Aorta (tissue), 5 donors: Measurements from ENCODE around the gene NLGN1. TPM values are rescaled to one million over a fixed set of nuclear protein-coding genes. Genes with fewer than 3 reads are reported as not detected.

Source experiments
- ATAC-seq: fragments of 200-7000 bp; cut with Tn5 transposase; one replicate; pipeline ENCODE4 v1.9.1; 2022; ENCODE audit warnings: moderate library complexity; ENCODE audit not compliant: low FRiP score
- DNase-seq, 2 donors: peaks; one replicate each; pipeline ENCODE4 v3.0.0-alpha.2; 2020
- H3K27ac ChIP-seq, 2 donors: one replicate each; pipeline ENCODE4 v1.5.1; 2013; ENCODE audit warnings: low read length in 2 of 2, mild to moderate bottlenecking in 2 of 2, moderate library complexity in 2 of 2, control low read depth in 1 of 2, inconsistent platforms in 1 of 2, low read depth in 1 of 2
- H3K27me3 ChIP-seq, 2 donors: one replicate each; pipeline ENCODE4 v1.6.1; 2013; ENCODE audit warnings: control low read depth in 1 of 2, low read length in 1 of 2, mild to moderate bottlenecking in 1 of 2, moderate library complexity in 1 of 2; ENCODE audit not compliant: insufficient read depth in 2 of 2, control insufficient read depth in 1 of 2
- H3K36me3 ChIP-seq, 2 donors: one replicate each; pipeline ENCODE4 v1.6.1; 2013; ENCODE audit warnings: control low read depth in 1 of 2, low read length in 1 of 2, mild to moderate bottlenecking in 1 of 2; ENCODE audit not compliant: insufficient read depth in 2 of 2, control insufficient read depth in 1 of 2
- H3K4me1 ChIP-seq, 2 donors: one replicate each; pipeline ENCODE4 v1.6.1; 2013; ENCODE audit warnings: low read length in 2 of 2, control low read depth in 1 of 2, mild to moderate bottlenecking in 1 of 2, moderate library complexity in 1 of 2; ENCODE audit not compliant: insufficient read depth in 2 of 2, control insufficient read depth in 1 of 2
- H3K4me3 ChIP-seq, 2 donors: one replicate each; pipeline ENCODE4 v1.5.1; 2013; ENCODE audit warnings: low read length in 2 of 2, control low read depth in 1 of 2, mild to moderate bottlenecking in 1 of 2
- H3K9me3 ChIP-seq: one replicate; pipeline ENCODE4 v1.6.1; 2013; ENCODE audit warnings: mild to moderate bottlenecking, low read length; ENCODE audit not compliant: control insufficient read depth
- WGBS, 2 donors: extraction: QIAGEN DNeasy Blood & Tissue Kit; methylation state at CpG; one replicate each; pipeline ENCODE4 v1.1.7; 2013; 5-methylcytosine and 5-hydroxymethylcytosine counted together
- intact Hi-C, 2 donors: fragments of 100-400 bp; cut with DNase I; formaldehyde crosslinking; loops; one replicate each; pipeline versions ENCODE4 v1.14.2 to v1.15.0; 2022
- polyA plus RNA-seq, 2 donors: library from polyadenylated mRNA; stranded (reverse); fragments of 200-250 nt; gene quantifications; one replicate each; pipeline ENCODE4 v1.2.3, GENCODE V29; 2013
- total RNA-seq, 2 donors: library from RNA; stranded (reverse); fragmentation: NEBNext Ultra II Directional; extraction: Animal tissue kit (Norgen Biotek cat#: 25700); gene quantifications; one replicate each; pipeline ENCODE4 v1.2.1, GENCODE V29; 2021
- donor health status: healthy with polysubstance abuse.
- donor health status: Bipolar disorder and iron deficiency.
- donor health status: DM: no; HTN: no; CAD: no.
- donor health status: DM: no; HTN: no; CAD: no.
- donor health status: DM: yes; HTN: yes; CAD: no.

Gene NLGN1
- total and polyA plus RNA-seq, 4 donors: 0.50 to 20.0 (median 8.6) TPM

DNA sequence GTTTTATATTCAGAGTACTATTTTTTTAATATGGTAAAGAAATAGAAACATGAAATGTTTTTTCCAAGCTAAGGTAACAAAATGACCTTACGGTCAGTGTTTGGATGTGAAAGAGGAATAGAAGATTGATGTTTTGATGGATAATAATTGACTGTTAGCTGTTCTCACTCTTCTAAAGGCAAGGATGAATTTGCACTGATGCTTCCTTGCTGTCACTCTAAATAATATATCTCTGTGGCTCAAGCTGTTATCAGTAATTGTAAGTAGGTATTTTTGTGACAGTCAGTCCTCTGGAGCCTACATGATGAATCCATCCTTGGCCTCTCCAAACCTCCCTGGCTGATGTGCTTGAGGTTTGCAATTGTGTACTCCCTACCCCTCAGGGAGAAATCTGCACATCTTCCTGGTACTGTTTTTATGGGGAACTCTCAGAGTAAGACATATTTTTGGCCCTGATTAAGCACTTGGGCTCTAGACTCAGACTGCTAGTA, 283.7 kb downstream of the NLGN1 start:
- ATAC-seq (no peak), DNase-seq (no peak)
- 97 to 100% methylated on average over 1 of the region's 1 CpG for WGBS, 2 donors
- H3K4me1 ChIP-seq: no peaks in the 10 kb centered on the region
- H3K36me3 ChIP-seq: no peaks in the 10 kb centered on the region
- H3K27me3 ChIP-seq: no peaks in the 10 kb centered on the region
- no peaks in the 10 kb centered on the region for H3K9me3 ChIP-seq
- H3K4me3 ChIP-seq: no peak overlapping the region
- H3K27ac ChIP-seq: no peak overlapping the region
- intact Hi-C loops: no loop called here

DNA sequence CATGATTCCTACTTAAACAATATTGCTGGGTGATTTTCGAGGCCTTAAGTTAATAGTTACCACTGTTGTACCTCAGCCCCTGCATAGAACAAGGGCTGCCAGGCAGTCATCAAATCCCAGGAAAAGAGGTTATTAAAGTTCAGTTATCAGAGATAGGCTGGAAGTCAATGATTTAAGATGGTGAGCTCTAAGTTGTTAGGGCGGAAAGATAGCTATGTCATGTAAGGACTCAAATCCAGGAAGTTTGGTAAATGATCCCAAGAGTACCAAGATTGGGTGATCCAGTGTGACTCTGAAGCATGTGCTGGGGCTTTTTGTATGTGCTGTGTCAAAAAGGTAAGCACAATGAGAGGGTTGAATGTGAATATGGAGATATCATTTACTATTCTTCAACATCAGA, 287.9 kb downstream of the NLGN1 start:
- Histone ChIP-seq H3K36me3 (no peaks in the 10 kb centered on the region), H3K4me3 (no peak overlapping the region), H3K27me3 (no peaks in the 10 kb centered on the region), H3K27ac (no peak overlapping the region), H3K9me3 (no peaks in the 10 kb centered on the region), H3K4me1 (no peaks in the 10 kb centered on the region)
- DNase-seq (no peak), ATAC-seq (no peak)
- intact Hi-C loops: no loop called here
- 94 to 99% methylated on average over 2 of the region's 2 CpGs for WGBS, 2 donors

- intact Hi-C loops: no loop called here
- no peak for ATAC-seq
- 94 to 96% methylated on average over 4 of the region's 4 CpGs for WGBS, 2 donors
These were observed 290.8 kb downstream of the NLGN1 start for GRCh38 chr3:173688216-173688842.

GRCh38 chr3:173690542-173691180, 293.1 kb downstream of the NLGN1 start:
- intact Hi-C loops: no loop called here
- WGBS, 2 donors: 38 to 41% methylated on average over 7 of the region's 7 CpGs
- Histone ChIP-seq H3K4me1 (no peaks in the 10 kb centered on the region), H3K4me3 (no peak overlapping the region), H3K36me3 (no peaks in the 10 kb centered on the region), H3K9me3 (no peaks in the 10 kb centered on the region), H3K27me3 (no peaks in the 10 kb centered on the region), H3K27ac (no peak overlapping the region)
- ATAC-seq (no peak), DNase-seq (no peak)

More at GRCh38 chr3:173688216-173688842, 290.8 kb downstream of the NLGN1 start:
- Histone ChIP-seq H3K27me3 (no peaks in the 10 kb centered on the region), H3K36me3 (no peaks in the 10 kb centered on the region), H3K4me1 (no peaks in the 10 kb centered on the region), H3K27ac (no peak overlapping the region), H3K4me3 (no peak overlapping the region), H3K9me3 (no peaks in the 10 kb centered on the region)
- DNase-seq: no peak

GRCh38 chr3:173699353-173699752, 301.8 kb downstream of the NLGN1 start:
- Histone ChIP-seq H3K27me3 (no peaks in the 10 kb centered on the region), H3K36me3 (no peaks in the 10 kb centered on the region), H3K4me1 (no peaks in the 10 kb centered on the region), H3K9me3 (no peaks in the 10 kb centered on the region), H3K4me3 (no peak overlapping the region), H3K27ac (no peak overlapping the region)
- intact Hi-C loops: no loop called here
- DNase-seq (no peak), ATAC-seq (no peak)
- WGBS, 2 donors: 89 to 91% methylated on average over 1 of the region's 1 CpG

DNA sequence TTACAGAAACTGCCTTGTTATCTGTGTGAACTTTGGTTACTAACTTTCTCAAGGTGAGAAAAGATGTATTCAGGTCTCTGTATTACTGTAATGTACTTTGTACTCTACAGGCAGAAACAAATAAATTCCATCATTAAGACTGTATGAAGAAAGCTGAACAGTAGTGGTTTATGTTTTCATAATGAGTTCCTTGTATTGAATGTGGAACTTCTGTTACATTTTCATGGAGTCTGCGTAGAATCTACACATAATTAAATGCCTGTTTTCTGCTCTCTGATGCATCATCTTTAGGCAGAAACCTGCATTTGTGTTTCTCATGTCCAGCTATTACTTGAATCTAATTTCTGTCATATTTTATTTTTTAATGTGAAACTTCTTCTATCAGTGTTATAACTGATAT, 302.8 kb downstream of the NLGN1 start:
- intact Hi-C loops: no loop called here
- no peaks in the 10 kb centered on the region for H3K9me3 ChIP-seq
- H3K27me3 ChIP-seq: no peaks in the 10 kb centered on the region
- DNase-seq: no peak
- no peaks in the 10 kb centered on the region for H3K4me1 ChIP-seq
- H3K36me3 ChIP-seq: no peaks in the 10 kb centered on the region
- no peak overlapping the region for H3K27ac ChIP-seq
- WGBS, 2 donors: 95 to 100% methylated on average over 1 of the region's 1 CpG
- H3K4me3 ChIP-seq: no peak overlapping the region
- no peak for ATAC-seq

GRCh38 chr3:173702561-173702960, 305.0 kb downstream of the NLGN1 start:
- 98 to 99% methylated on average over 3 of the region's 3 CpGs for WGBS, 2 donors
- ATAC-seq: no peak
- no peak for DNase-seq
- intact Hi-C loops: no loop called here
- no peak overlapping the region for H3K4me3 ChIP-seq
- H3K27me3 ChIP-seq: no peaks in the 10 kb centered on the region
- no peak overlapping the region for H3K27ac ChIP-seq
- no peaks in the 10 kb centered on the region for H3K4me1 ChIP-seq
- no peaks in the 10 kb centered on the region for H3K36me3 ChIP-seq
- no peaks in the 10 kb centered on the region for H3K9me3 ChIP-seq

GRCh38 chr3:173703771-173704170, 306.2 kb downstream of the NLGN1 start:
- intact Hi-C loops: no loop called here
- no peaks in the 10 kb centered on the region for H3K27me3 ChIP-seq
- no peak overlapping the region for H3K4me3 ChIP-seq
- 92 to 95% methylated on average over 3 of the region's 3 CpGs for WGBS, 2 donors
- no peak overlapping the region for H3K27ac ChIP-seq
- H3K9me3 ChIP-seq: no peaks in the 10 kb centered on the region
- H3K4me1 ChIP-seq: no peaks in the 10 kb centered on the region
- no peak for DNase-seq
- no peak for ATAC-seq
- no peaks in the 10 kb centered on the region for H3K36me3 ChIP-seq

DNA sequence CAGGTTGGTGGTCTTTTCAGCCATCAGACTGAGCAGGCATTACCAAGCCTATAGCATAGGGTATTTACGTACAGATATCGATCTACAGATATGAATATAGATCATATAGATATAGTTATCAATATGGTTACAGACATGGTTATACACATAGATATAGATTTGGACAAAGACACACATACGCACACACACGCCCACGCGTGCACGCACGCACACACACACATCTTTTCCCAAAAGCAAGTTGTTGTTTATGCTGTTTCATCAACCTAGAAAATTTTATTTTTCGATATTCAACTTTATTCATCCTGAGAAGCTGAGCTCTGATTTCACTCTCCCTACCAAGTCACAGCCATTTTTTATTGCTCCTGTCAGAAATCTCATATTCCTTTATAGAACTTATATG, 309.1 kb downstream of the NLGN1 start:
- 98% methylated on average over 9 of the region's 9 CpGs for WGBS, 2 donors
- H3K36me3 ChIP-seq: no peaks in the 10 kb centered on the region
- no peaks in the 10 kb centered on the region for H3K4me1 ChIP-seq
- intact Hi-C loops: no loop called here
- H3K27me3 ChIP-seq: no peaks in the 10 kb centered on the region
- ATAC-seq (no peak), DNase-seq (no peak)
- no peak overlapping the region for H3K27ac ChIP-seq
- H3K9me3 ChIP-seq: no peaks in the 10 kb centered on the region
- no peak overlapping the region for H3K4me3 ChIP-seq
